Astrocyte of the cerebellum (primary cell): Measurements from ENCODE around the gene WNK2.

Experiments used
- DNase-seq: peaks from one replicate; pipeline ENCODE4 v3.0.0-alpha.2; 2011; ENCODE audit warnings: low read depth
- H3K4me3 ChIP-seq: 2 replicates; pipeline ENCODE4 v1.5.1; 2011; ENCODE audit warnings: mild to moderate bottlenecking, low read depth, low read length, moderate library complexity
- CTCF ChIP-seq: IDR thresholded peaks from 2 replicates; pipeline ENCODE4 v1.5.1; 2012; ENCODE audit warnings: low read length, low read depth, moderate library complexity, mild to moderate bottlenecking; ENCODE audit errors: missing control alignments
- in situ Hi-C: cut with HindIII; loops from 2 replicates; pipeline ENCODE4 v1.10.0; 2017; ENCODE audit warnings: low sequenced_read_pairs

The WNK2 gene

GRCh38 chr9:93217706-93218105, 33.8 kb downstream of the WNK2 start:
- no peak for TF ChIP-seq CTCF
- no peak overlapping the region for H3K4me3 ChIP-seq
- DNase-seq: no peak
- in situ Hi-C loops: no loop called here

- DNase-seq: no peak
- in situ Hi-C loops: no loop called here
- TF ChIP-seq CTCF: no peak
Measured at GRCh38 chr9:93218161-93218560, 34.2 kb downstream of the WNK2 start.

GRCh38 chr9:93218671-93219420, 34.9 kb downstream of the WNK2 start:
- DNase-seq: no peak
- in situ Hi-C loops: no loop called here
- no peak overlapping the region for H3K4me3 ChIP-seq

More at GRCh38 chr9:93218161-93218560, 34.2 kb downstream of the WNK2 start:
- H3K4me3 ChIP-seq: no peak overlapping the region

GRCh38 chr9:93219692-93220091, 35.8 kb downstream of the WNK2 start:
- no peak for DNase-seq
- in situ Hi-C loops: no loop called here
- no peak for TF ChIP-seq CTCF
- H3K4me3 ChIP-seq: no peak overlapping the region

More at GRCh38 chr9:93218671-93219420, 34.9 kb downstream of the WNK2 start:
- no peak for TF ChIP-seq CTCF

- DNase-seq: no peak
- no peak overlapping the region for H3K4me3 ChIP-seq
- TF ChIP-seq CTCF: no peak
- in situ Hi-C loops: no loop called here
Measured at GRCh38 chr9:93220627-93221026, 36.7 kb downstream of the WNK2 start.

GRCh38 chr9:93221044-93221443, 37.1 kb downstream of the WNK2 start:
- no peak overlapping the region for H3K4me3 ChIP-seq
- no peak for TF ChIP-seq CTCF
- DNase-seq: no peak
- in situ Hi-C loops: no loop called here
